NCI-H526 (cell line): Measurements from ENCODE around the gene HVCN1.
"Not testable (repeated sequence)": the region's sequence is repeated elsewhere in the genome, so short reads cannot be mapped to it uniquely, and the experiment has no call there.

Source experiments
- DNase-seq, 2 experiments: peaks; one replicate each; lab custom pipeline; 2025; lab: John Stamatoyannopoulos, UW

The HVCN1 gene

DNA sequence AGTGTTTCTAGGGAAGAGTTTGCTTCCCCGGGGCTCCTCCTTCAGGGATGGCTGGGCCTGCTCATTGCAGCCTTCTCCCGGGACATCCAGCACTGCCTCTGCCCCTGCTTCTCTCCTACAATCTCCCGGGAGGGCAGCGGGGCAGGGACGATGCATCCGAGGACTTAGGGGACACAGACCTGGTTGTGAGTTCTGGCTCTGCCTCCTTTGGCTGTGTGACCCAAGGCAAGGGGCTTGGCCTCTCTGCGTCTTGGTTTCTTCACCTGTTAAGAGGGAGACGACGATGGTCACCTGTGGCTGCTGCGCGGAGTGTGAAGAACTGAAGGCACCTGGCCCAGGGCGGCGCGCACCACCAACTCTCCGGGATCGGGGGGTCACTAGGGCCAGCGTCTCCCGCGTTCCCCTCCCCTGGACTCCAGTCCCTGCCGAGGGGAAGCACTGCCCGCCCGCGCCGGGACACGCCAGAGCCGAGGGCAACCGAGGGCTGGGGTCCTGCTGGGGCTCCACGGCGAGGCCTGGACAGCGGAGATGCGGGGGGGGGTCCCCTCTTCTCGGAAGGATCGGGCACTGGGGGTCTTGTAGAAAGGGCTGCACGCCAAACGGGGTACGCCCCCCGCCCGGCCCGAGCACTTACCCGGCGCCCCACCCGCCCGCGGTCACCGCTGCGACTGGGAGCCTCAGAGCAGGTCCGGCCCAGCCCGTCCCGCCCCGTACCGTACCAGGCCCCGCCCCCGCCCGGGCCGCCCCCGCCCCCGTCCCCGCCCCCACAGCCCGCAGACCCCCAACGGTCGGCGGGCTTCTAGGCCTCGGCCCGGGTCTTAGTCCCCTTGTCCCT is at the start of gene HVCN1:
Gene HVCN1, minus strand, starts transcription at position 670 of the 835 bp plus-strand sequence. CDS start 5,870 bp downstream, outside the sequence.
- DNase-seq: peak in 1 of 2 experiments; percentile 48

DNA sequence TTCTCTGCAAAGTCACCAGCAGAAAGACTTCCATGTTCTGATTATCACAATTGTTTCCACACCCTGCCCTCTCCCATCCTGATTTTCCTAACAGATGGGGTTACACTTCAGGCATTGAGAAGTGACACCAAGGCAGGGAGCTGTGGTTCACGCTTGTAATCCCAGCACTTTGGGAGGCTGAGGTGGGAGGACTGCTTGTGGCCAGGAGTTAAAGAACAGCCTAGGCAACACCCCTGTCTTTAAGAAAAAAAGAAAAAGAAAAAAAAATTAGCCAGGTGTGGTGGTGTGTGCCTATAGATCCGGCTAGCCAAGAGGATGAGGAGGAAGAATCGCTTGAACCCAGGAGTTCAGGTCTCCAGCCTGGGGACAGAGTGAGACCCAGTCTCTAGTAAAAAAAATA is 48.6 kb upstream of the HVCN1 start:
- no peak for DNase-seq

DNA sequence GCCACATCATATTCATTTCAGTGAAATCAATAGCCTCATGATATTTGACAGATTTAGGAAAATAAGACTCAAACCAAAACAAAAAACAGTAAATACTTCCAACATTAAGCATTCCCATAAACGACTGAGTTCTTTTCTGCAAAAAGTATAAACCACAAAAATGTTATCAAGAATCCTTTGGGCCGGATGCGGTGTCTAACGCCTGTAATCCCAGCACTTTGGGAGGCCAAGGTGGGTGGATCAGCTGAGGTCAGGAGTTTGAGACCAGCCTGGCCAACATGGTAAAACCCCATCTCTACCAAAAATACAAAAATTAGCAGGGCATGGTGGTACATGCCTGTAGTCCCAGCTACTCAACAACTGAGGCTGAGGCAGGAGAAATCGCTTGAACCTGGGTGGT is 48.1 kb upstream of the HVCN1 start:
- DNase-seq: not testable (repeated sequence)

- DNase-seq: no peak
These were observed 45.0 kb upstream of the HVCN1 start for GRCh38 chr12:110733900-110734299.

GRCh38 chr12:110733089-110733715 is 44.3 kb upstream of the HVCN1 start:
- DNase-seq: no peak

- no peak for DNase-seq
These were observed 43.7 kb upstream of the HVCN1 start for GRCh38 chr12:110732572-110732971.

GRCh38 chr12:110731479-110731878 is 42.6 kb upstream of the HVCN1 start:
- no peak for DNase-seq

- no peak for DNase-seq
These were observed 39.7 kb upstream of the HVCN1 start for GRCh38 chr12:110728628-110729027.

GRCh38 chr12:110726708-110727369 is 37.9 kb upstream of the HVCN1 start:
- DNase-seq: no peak

DNA sequence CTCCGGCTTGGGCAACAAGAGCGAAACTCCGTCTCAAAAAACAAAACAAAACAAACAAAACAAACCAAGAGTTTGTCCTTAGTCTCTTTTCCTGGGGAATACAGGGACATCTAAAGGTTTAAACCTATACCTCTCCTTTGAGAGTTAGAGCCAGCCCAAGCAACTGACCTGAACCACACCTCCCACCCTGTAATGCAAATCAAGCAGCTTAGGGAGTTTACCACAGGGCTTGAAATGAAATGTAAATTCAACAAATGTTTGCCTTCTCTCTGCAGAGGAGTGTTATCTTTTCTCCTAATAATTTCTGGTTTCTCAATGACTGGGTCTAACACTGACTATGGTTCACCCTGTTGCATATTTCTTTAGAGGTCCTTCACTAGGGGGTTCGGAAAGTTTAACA is 37.1 kb upstream of the HVCN1 start:
- DNase-seq: peak in 1 of 2 experiments; percentile 44

- no peak for DNase-seq
These were observed 36.4 kb upstream of the HVCN1 start for GRCh38 chr12:110725267-110725666.

GRCh38 chr12:110722892-110723291 is 34.0 kb upstream of the HVCN1 start:
- DNase-seq: not testable (repeated sequence)

- DNase-seq: no peak
These were observed 32.7 kb upstream of the HVCN1 start for GRCh38 chr12:110721570-110721969.

DNA sequence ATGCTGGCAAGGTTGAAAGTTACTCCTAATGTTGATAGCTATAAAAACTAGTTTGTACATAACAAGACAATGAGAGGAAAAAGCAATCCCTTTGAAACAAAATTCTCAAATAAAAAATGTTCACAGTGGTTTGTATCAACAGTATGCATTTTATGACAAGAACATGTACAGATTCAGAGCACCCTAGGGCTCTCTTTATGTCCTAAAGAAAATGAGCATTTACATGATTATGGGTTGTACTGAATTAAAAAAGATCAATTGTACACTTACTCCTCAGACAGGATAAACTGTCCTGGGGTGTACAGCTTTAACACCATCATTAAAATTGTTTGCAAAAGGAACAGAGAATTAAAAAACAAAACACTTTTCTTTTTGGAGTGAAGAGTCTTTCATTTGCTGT is 31.6 kb upstream of the HVCN1 start:
- DNase-seq: no peak

- DNase-seq: no peak
These were observed 29.4 kb upstream of the HVCN1 start for GRCh38 chr12:110718222-110718908.

DNA sequence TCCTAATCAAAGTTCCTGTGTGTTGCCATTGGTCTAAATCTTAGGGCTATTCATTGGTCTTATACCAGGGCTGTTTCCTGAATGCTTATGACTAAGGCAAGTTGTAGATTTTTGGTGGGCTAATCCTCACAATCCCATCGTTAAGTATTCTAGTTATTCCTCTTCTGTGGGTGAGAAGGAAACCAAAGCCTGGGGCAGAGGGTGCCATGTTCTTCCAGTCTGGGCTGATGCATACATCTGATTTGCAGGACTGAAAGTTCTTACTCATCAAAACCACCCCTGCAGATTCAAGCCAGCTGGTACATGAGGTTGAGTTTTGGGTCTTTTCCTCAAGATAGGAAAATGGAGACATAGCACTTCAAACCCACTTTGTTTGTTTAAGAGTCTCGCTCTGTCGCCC is 28.1 kb upstream of the HVCN1 start:
- no peak for DNase-seq

GRCh38 chr12:110708917-110709316 is 20.0 kb upstream of the HVCN1 start:
- no peak for DNase-seq

DNA sequence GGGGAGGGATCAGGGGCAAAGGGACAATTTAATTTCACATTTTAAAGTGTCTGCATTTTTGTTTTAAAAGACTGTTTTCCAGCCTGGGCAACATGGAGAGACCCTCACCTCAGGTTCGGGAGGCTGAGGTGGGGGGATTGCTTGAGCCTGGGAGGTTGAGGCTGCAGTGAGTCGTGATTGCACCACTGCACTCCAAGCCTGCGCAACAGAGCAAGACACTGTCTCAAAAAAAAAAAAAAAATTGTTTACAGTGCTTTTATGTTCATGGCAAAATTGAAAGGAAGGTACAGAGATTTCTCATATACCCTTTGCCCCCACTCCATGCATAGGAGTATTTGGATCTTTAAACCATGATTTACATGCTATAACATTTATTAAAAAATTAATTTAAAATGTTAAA is 16.4 kb upstream of the HVCN1 start:
- no peak for DNase-seq

GRCh38 chr12:110704750-110705149 is 15.8 kb upstream of the HVCN1 start:
- DNase-seq: peak; percentile 16 to 53

DNA sequence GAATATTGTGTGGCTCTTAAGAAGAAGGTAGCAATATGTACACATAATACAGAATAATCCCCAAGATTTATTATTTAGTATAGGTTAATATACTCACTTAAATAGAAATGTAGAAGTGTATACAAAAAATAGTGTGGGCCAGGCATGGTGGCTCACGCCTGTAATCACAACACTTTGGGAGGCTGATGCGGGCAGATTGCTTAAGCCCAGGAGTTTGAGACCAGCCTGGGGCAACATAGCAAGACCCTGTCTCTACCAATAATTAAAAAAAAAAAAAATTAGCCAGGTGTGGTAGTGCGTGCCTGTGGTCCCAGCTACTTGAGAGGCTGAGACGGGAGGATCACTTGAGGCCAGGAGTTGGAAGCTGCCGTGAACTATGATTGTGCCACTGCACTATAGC is 15.3 kb upstream of the HVCN1 start:
- no peak for DNase-seq

DNA sequence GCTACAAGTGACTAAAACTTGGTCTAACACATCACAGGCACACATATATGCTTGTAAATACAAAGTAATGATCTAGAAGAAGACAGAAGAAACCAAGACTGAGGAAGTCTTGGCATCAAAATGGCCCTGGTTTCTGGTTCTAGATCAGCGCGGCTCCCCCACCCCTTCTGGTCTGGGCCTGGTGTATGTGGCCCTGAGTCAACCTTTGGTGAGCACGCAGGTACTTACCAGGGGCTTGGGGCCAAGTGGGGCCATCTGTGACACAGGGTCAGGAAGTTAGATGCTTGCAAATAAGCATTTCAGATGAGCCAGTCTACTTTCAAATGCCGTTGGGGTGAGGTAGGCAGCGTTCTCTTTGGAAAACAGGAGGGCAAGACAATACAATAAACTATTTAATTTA is 13.2 kb upstream of the HVCN1 start:
- DNase-seq: no peak
